ENCODE data around the gene PACRG. TPM values are rescaled to one million over a fixed set of nuclear protein-coding genes. Genes with fewer than 3 reads are reported as not detected.

Gene PACRG
- total and polyA plus RNA-seq, 2 donors from 2014 or later = 7.4 to 20.0 TPM

DNA sequence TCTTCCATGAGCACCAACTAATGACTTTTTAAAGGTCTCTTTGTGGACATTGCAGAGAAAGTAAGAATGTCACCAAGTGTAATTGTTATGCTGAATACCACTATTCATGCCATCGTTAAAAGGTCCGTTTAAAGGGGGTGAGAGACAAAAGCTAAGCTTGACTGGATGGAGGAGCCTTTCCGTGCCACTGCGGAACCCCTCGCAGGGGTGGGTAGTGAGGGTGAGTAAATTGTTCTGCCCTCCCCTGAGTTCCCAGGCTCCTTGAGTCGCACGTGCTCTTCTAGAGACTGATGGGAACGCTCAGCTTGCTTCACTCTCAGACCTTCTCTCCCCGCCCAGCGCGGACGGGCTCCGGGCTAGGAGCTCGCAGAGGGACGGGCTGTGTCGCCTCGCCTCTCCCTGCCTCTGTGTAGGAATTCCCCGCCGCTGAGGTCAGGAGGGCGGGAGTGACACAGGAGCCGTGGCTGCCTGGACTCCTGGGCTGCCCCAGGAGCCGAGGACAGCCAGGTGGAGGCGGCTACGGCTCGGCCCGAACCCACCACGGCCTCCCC lies 371.9 kb downstream of the PACRG start:
- no peaks in the 10 kb centered on the region for H3K36me3 ChIP-seq (ENCODE audit: control insufficient read depth in 2 of 3, insufficient read depth in 3 of 3, low read length in 3 of 3)
- H3K4me1 ChIP-seq (ENCODE audit: control insufficient read depth in 2 of 3, insufficient read depth in 2 of 3, low read depth in 1 of 3, low read length in 3 of 3) = no peaks in the 10 kb centered on the region
- TF ChIP-seq CTCF (IDR thresholded peaks at IDR 0.05; ENCODE audit: borderline replicate concordance, extremely low read depth, insufficient read depth) = no peak
- H3K9ac ChIP-seq (ENCODE audit: low read length in 3 of 3) = no peak overlapping the region
- no peaks in the 10 kb centered on the region for H3K9me3 ChIP-seq (ENCODE audit: control insufficient read depth in 2 of 3, insufficient read depth in 1 of 3, low read length in 3 of 3)
- intact Hi-C loops (cut with DNase I) = no loop called here
- H3K4me3 ChIP-seq (ENCODE audit: low read length in 3 of 3) = no peak overlapping the region
- FAIRE-seq (no peak), DNase-seq (no peak)
- no peaks in the 10 kb centered on the region for H3K27me3 ChIP-seq (ENCODE audit: control insufficient read depth, insufficient read depth, low read length)
- no peak overlapping the region for H3K27ac ChIP-seq (ENCODE audit: low read depth in 2 of 2, low read length in 2 of 2)

DNA sequence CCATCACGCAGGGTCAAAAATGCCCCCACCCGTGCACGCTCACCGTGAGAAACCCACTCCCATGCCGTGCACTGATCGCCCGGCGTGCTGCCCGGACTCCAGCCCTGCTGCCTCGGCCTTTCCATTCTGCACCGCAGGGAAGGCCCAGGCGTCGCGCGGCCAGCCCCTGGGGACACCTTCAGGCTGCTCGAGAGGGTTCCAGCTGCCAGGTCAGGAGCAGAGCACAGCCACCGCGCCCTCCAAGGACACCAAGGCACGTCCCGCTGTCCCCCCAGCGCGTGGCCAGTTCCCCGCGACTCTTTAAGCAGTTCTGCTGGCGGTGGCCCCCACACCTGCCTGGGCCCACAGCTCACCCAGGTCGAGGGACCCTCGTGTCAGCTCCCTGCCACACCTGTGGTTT lies 372.5 kb downstream of the PACRG start:
- FAIRE-seq (no peak), DNase-seq (peak in 1 of 5 donors; percentile 55)
- Histone ChIP-seq H3K9me3 (ENCODE audit: control insufficient read depth in 2 of 3, insufficient read depth in 1 of 3, low read length in 3 of 3) (no peaks in the 10 kb centered on the region), H3K36me3 (ENCODE audit: control insufficient read depth in 2 of 3, insufficient read depth in 3 of 3, low read length in 3 of 3) (no peaks in the 10 kb centered on the region), H3K9ac (ENCODE audit: low read length in 3 of 3) (no peak overlapping the region), H3K27ac (ENCODE audit: low read depth in 2 of 2, low read length in 2 of 2) (no peak overlapping the region), H3K27me3 (ENCODE audit: control insufficient read depth, insufficient read depth, low read length) (no peaks in the 10 kb centered on the region), H3K4me1 (ENCODE audit: control insufficient read depth in 2 of 3, insufficient read depth in 2 of 3, low read depth in 1 of 3, low read length in 3 of 3) (no peaks in the 10 kb centered on the region), H3K4me3 (ENCODE audit: low read length in 3 of 3) (no peak overlapping the region)
- intact Hi-C loops (cut with DNase I) = no loop called here
- TF ChIP-seq CTCF (IDR thresholded peaks at IDR 0.05; ENCODE audit: borderline replicate concordance, extremely low read depth, insufficient read depth) = no peak

- no peak for FAIRE-seq
- DNase-seq = no peak
- H3K4me3 ChIP-seq (ENCODE audit: low read length in 3 of 3) = no peak overlapping the region
- H3K4me1 ChIP-seq (ENCODE audit: control insufficient read depth in 2 of 3, insufficient read depth in 2 of 3, low read depth in 1 of 3, low read length in 3 of 3) = no peaks in the 10 kb centered on the region
- no peaks in the 10 kb centered on the region for H3K27me3 ChIP-seq (ENCODE audit: control insufficient read depth, insufficient read depth, low read length)
- no peaks in the 10 kb centered on the region for H3K36me3 ChIP-seq (ENCODE audit: control insufficient read depth in 2 of 3, insufficient read depth in 3 of 3, low read length in 3 of 3)
- H3K27ac ChIP-seq (ENCODE audit: low read depth in 2 of 2, low read length in 2 of 2) = no peak overlapping the region
- no peak overlapping the region for H3K9ac ChIP-seq (ENCODE audit: low read length in 3 of 3)
- intact Hi-C loops (cut with DNase I) = no loop called here
- peaks cover 0 to 10% (median 4%) of the 10 kb centered on the region in 3 donors for H3K9me3 ChIP-seq (ENCODE audit: control insufficient read depth in 2 of 3, insufficient read depth in 1 of 3, low read length in 3 of 3)
- TF ChIP-seq CTCF (IDR thresholded peaks at IDR 0.05; ENCODE audit: borderline replicate concordance, extremely low read depth, insufficient read depth) = no peak
Measured at GRCh38 chr6:163113358-163113962, 385.7 kb downstream of the PACRG start.

Data from kidney (tissue), 14 donors.